OCI-LY1 (cell line): ENCODE measurements around the gene GDPD3.

Experiments used
- EZH2 ChIP-seq: fragments of 200-600 bp; sonication (generic), shearing (Covaris generic); IDR thresholded peaks from 2 replicates; pipeline ENCODE4 v1.8.0; 2017; ENCODE audit warnings: borderline replicate concordance, mixed run types, mild to moderate bottlenecking, antibody characterized with exemption, low read length, moderate library complexity, mixed read lengths
- TF ChIP-seq, protein P1 (sequence below): fragments of 200-600 bp; sonication (generic), shearing (Covaris generic); IDR thresholded peaks from 2 replicates; pipeline ENCODE4 v1.5.1; 2017; ENCODE audit warnings: mild to moderate bottlenecking, antibody characterized with exemption, low read length, moderate library complexity, mixed read lengths

GRCh38 chr16:30116291-30117207 lies 3.2 kb upstream of the GDPD3 start:
- TF ChIP-seq, protein P1, sequence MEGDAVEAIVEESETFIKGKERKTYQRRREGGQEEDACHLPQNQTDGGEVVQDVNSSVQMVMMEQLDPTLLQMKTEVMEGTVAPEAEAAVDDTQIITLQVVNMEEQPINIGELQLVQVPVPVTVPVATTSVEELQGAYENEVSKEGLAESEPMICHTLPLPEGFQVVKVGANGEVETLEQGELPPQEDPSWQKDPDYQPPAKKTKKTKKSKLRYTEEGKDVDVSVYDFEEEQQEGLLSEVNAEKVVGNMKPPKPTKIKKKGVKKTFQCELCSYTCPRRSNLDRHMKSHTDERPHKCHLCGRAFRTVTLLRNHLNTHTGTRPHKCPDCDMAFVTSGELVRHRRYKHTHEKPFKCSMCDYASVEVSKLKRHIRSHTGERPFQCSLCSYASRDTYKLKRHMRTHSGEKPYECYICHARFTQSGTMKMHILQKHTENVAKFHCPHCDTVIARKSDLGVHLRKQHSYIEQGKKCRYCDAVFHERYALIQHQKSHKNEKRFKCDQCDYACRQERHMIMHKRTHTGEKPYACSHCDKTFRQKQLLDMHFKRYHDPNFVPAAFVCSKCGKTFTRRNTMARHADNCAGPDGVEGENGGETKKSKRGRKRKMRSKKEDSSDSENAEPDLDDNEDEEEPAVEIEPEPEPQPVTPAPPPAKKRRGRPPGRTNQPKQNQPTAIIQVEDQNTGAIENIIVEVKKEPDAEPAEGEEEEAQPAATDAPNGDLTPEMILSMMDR = no peak
- TF ChIP-seq EZH2 = no peak
